HUDEP-2 (cell line): ENCODE results near the gene TAF1B.

Experiments
- DNase-seq, 76 experiments: peaks; one replicate each; lab custom pipeline; 2025; ENCODE audit not compliant: unreplicated experiment in 76 of 76; lab: John Stamatoyannopoulos, UW

Gene TAF1B

DNA sequence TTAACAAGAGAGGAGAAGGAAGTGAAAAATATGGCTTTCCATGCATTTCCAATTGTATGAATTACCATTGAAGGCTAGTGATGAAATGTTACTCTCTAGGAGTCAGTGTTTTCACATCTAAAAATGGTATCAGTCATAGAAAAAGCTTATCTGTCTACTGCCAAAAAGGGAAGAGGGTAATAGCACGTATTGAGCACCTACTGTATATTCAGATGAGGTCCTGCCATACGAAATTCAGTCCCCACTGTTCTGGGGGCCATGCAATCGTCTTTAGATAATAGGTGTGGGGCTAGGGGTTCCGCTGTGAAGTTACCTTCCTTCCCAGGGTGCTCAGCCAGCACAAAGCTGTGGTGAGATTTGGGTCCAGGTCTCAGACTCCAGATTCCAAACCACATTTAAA is 94.0 kb downstream of the TAF1B start:
- DNase-seq: no peak

GRCh38 chr2:9937968-9938367 is 94.7 kb downstream of the TAF1B start:
- DNase-seq: no peak

- DNase-seq: peak in 1 of 76 experiments; percentile 10
These were observed 96.6 kb downstream of the TAF1B start for GRCh38 chr2:9939587-9940485.

GRCh38 chr2:9941196-9941995 is 98.1 kb downstream of the TAF1B start:
- DNase-seq: no peak

- no peak for DNase-seq
These were observed 98.7 kb downstream of the TAF1B start for GRCh38 chr2:9941996-9942390.

GRCh38 chr2:9944330-9944758 is 101.1 kb downstream of the TAF1B start:
- DNase-seq: peak in 36 of 76 experiments; percentile 2 to 50 (median 21)

- DNase-seq: no peak
These were observed 102.3 kb downstream of the TAF1B start for GRCh38 chr2:9945596-9945995.

GRCh38 chr2:9946076-9946475 is 102.8 kb downstream of the TAF1B start:
- DNase-seq: no peak

- no peak for DNase-seq
These were observed 103.5 kb downstream of the TAF1B start for GRCh38 chr2:9946818-9947217.

GRCh38 chr2:9948721-9949120 is 105.4 kb downstream of the TAF1B start:
- no peak for DNase-seq

GRCh38 chr2:9949239-9949991 is 106.1 kb downstream of the TAF1B start:
- no peak for DNase-seq

- no peak for DNase-seq
These were observed 106.8 kb downstream of the TAF1B start for GRCh38 chr2:9949992-9950520.

- peak in 6 of 76 experiments; percentile 10 to 63 (median 50) for DNase-seq
These were observed 107.4 kb downstream of the TAF1B start for GRCh38 chr2:9950521-9951271.

GRCh38 chr2:9951272-9951521 is 107.9 kb downstream of the TAF1B start:
- no peak for DNase-seq

DNA sequence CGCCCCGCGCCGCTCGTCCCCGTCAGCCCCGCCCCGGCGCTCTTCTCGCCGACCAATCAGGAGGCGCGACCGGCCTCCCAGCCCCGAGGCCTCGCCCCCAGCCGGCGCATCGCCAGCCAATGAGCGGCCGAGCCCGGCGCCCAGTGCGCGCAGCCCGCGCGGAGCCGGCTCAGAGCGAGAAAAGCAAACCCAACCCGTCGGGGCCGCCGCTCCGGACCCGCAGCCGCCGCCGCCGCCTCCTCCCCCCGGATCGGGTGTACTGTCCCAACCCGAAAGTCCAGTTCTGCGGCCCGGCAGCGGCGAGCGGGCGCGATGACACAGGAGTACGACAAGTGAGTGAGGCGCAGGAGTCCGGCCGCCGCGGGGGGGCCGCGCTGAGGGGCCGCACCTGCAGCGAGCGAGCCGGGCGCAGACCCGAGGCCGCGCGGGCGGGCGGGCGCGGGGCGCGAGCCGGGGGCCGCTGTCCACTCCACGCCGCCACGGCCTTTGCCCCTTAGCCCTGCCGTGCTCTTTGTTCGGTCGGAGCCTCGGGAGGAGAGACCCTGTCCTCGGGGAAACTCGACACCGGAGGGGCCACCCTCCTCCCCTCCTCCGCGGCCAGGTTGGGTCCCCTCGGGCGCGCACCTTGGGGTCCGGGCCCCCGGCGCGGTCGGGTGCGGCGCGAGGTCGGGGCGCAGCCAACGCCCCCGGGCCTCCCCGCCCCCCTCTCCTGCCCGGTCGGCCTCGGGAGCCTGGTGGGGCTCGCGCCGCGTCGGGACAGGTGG is 108.4 kb downstream of the TAF1B start, which contains the start of gene GRHL1:
Gene GRHL1 (plus strand): TSS at position 172 of the 764 bp plus-strand sequence. CDS start 141 bp downstream, at position 313.
- peak in 73 of 76 experiments; percentile 25 to 93 (median 86) for DNase-seq

DNA sequence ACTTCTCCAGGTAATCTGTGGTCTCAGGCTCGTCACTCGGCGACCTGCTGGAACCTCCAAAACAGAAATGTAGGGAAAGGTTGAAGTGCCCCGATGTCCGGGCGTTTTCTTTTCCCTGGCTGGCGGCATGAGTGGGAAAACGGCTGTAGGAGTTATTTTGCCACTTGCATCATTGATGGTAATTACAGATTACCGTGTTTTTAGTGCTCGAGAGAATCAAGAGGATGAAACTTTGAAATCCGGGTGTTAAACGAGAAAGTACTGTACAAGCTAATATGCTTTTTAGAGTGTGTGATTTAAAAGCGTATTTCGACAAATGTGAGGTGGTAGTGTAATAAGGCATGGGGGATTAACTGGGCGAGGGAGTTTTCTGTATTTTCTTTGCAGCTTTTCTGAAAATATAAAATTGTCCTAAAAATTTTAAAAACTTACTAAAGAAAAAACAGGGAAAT is 109.0 kb downstream of the TAF1B start:
- no peak for DNase-seq

DNA sequence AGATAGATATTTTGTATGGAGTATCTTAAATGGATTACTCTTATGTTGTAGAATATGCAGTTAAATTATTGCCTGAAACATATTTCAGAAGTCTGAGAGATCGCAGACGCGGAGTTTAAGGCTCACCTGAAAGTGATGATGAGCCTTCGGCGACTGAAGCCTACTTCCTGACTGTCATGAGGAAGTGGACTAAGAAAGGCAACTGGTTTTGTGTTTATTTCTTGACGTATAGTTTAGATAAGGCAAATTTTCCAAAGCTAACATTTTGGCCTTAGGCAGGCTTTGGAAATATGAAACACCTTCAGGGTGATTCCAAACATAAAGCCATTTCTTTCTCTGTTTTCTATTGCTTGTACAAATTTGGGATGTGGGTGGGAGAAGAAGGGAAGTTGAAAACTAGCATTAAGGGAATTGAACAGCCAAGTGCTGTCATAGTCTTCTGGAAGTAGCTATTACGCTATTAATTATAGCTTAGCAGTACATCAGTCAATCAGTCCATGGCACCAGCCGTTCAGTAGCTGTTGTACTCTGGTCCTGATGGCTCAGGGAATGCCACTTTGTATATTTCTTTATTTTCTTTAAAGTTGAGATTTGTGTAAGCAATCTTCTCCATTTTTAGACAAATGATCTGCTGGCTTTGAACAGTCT is 109.7 kb downstream of the TAF1B start:
- no peak for DNase-seq

- no peak for DNase-seq
These were observed 110.9 kb downstream of the TAF1B start for GRCh38 chr2:9954136-9954535.

- DNase-seq: no peak
These were observed 114.8 kb downstream of the TAF1B start for GRCh38 chr2:9958057-9958456.
